Measurements from ENCODE around the gene CDK4.
"Not testable (repeated sequence)": the region's sequence is repeated elsewhere in the genome, so short reads cannot be mapped to it uniquely, and the experiment has no call there.

Gene CDK4

GRCh38 chr12:57715786-57716185, 36.3 kb downstream of the CDK4 start:
- Mint-ChIP-seq H3K4me1 (ENCODE audit: low read depth) (no peaks in the 10 kb centered on the region), H3K27ac (no peak overlapping the region), H3K36me3 (ENCODE audit: low read depth) (peaks cover 35% of the 10 kb centered on the region), H3K9me3 (peaks cover 4% of the 10 kb centered on the region), H3K4me3 (no peak overlapping the region), H3K27me3 (ENCODE audit: low read depth) (no peaks in the 10 kb centered on the region)

DNA sequence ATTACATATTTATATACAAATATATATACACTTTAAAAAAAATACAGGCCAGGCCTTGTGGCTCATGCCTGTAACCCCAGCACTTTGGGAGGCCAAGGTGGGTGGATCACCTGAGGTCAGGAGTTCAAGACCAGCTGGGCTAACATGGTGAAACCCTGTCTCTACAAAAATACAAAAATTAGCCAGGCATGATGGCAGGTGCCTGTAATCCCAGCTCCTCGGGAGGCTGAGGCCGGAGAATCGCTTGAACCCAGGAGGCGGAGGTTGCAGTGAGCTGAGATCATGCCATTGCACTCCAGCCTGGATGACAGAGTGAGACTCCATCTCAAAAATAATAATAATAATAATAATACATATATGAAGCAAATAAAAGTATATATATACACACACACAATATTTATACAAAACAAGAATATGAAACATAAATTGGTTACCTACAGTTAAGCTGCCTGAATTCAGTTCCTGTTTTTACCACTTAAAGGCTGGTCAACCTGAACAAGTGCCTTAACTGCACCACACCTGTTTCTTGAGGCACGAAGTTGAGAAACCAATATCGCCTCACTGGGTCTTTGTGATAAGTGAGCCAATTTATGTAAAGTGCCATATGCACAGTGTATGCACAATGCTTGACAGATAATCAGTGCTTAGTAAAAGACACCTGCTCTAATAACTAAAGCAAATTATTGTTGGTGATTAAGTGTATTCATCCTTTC, 36.9 kb downstream of the CDK4 start:
- H3K27me3 Mint-ChIP-seq (ENCODE audit: low read depth); H3K4me3 Mint-ChIP-seq; H3K9me3 Mint-ChIP-seq; H3K27ac Mint-ChIP-seq; H3K4me1 Mint-ChIP-seq (ENCODE audit: low read depth): not testable (repeated sequence)
- peaks cover 33% of the 10 kb centered on the region for H3K36me3 Mint-ChIP-seq (ENCODE audit: low read depth)

DNA sequence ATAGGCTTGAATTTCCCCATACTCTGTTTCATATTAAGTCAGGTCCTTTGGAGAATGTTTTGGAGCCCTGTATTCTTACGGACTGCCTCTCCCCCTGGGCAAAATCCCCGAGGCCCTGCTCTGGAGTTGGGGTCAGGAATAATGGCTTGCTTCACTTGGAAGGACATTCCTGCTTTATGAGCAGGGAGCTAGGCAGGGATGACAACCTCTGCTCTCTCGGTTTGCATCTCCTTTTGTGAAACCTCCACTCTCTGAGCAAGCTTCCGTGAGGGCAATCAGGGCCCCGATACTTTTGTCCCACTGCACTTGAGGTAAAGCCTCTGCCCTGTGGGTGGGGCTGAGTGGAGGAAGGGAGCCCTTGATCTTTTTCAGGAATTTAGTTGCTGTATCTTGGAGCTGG, 38.9 kb downstream of the CDK4 start:
- H3K36me3 Mint-ChIP-seq (ENCODE audit: low read depth): peaks cover 29% of the 10 kb centered on the region
- H3K4me3 Mint-ChIP-seq: no peak overlapping the region
- H3K9me3 Mint-ChIP-seq: peaks cover 4% of the 10 kb centered on the region
- H3K27ac Mint-ChIP-seq: no peak overlapping the region
- H3K4me1 Mint-ChIP-seq (ENCODE audit: low read depth): no peaks in the 10 kb centered on the region
- no peaks in the 10 kb centered on the region for H3K27me3 Mint-ChIP-seq (ENCODE audit: low read depth)

- H3K27me3 Mint-ChIP-seq (ENCODE audit: low read depth): no peaks in the 10 kb centered on the region
- no peak overlapping the region for H3K4me3 Mint-ChIP-seq
- no peak overlapping the region for H3K27ac Mint-ChIP-seq
- no peaks in the 10 kb centered on the region for H3K4me1 Mint-ChIP-seq (ENCODE audit: low read depth)
- peaks cover 4% of the 10 kb centered on the region for H3K9me3 Mint-ChIP-seq
- peaks cover 26% of the 10 kb centered on the region for H3K36me3 Mint-ChIP-seq (ENCODE audit: low read depth)
Measured at GRCh38 chr12:57712701-57713100, 39.4 kb downstream of the CDK4 start.

DNA sequence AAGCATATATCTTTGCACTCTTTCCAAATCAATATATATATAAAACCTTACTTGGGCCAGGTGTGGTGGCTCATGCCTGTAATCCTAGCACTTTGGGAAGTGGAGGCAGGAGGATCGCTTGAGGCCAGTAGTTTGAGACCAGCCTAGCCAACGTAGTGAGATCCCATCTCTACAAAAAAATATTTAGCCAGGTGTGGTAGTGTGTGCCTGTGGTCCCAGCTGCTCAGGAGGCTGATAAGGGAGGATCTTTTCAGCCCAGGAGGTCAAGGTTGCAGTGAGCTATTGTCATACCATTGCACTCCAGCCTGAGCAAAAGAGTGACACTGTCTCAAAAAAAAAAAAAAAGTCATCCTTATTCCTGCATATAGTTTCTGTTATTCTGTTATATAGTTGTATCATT, 43.8 kb downstream of the CDK4 start:
- H3K36me3 Mint-ChIP-seq (ENCODE audit: low read depth): peaks cover 45% of the 10 kb centered on the region
- no peak overlapping the region for H3K4me3 Mint-ChIP-seq
- H3K27me3 Mint-ChIP-seq (ENCODE audit: low read depth): no peaks in the 10 kb centered on the region
- H3K4me1 Mint-ChIP-seq (ENCODE audit: low read depth): no peaks in the 10 kb centered on the region
- no peak overlapping the region for H3K27ac Mint-ChIP-seq
- peaks cover 9% of the 10 kb centered on the region for H3K9me3 Mint-ChIP-seq

DNA sequence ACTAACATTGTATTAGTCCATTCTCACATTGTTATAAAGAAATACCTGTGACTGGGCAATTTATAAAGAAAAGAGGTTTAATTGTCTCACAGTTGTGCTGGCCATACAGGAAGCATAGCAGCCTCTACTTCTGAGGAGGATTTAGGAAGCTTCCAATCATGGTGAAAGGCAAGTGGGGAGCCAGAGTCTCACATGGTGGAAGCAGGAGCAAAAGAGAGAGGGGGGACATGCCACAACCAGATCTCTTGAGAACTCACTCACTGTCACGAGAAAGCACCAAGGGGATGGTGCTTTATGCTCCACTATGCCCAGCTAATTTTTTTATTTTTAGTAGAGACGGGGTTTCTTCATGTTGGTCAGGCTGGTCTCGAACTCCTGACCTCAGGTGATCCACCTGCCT, 44.9 kb downstream of the CDK4 start:
- Mint-ChIP-seq H3K36me3 (ENCODE audit: low read depth) (peaks cover 51% of the 10 kb centered on the region), H3K27ac (no peak overlapping the region), H3K27me3 (ENCODE audit: low read depth) (no peaks in the 10 kb centered on the region), H3K4me1 (ENCODE audit: low read depth) (no peaks in the 10 kb centered on the region), H3K9me3 (peaks cover 9% of the 10 kb centered on the region), H3K4me3 (no peak overlapping the region)

- Mint-ChIP-seq H3K27ac (no peak overlapping the region), H3K27me3 (ENCODE audit: low read depth) (no peaks in the 10 kb centered on the region), H3K4me3 (no peak overlapping the region)
Measured at GRCh38 chr12:57700317-57700716, 51.8 kb downstream of the CDK4 start.

GRCh38 chr12:57698414-57698813, 53.7 kb downstream of the CDK4 start:
- Mint-ChIP-seq H3K4me1 (ENCODE audit: low read depth) (peaks cover 6% of the 10 kb centered on the region), H3K4me3 (no peak overlapping the region)

More at GRCh38 chr12:57700317-57700716, 51.8 kb downstream of the CDK4 start:
- H3K36me3 Mint-ChIP-seq (ENCODE audit: low read depth): peaks cover 68% of the 10 kb centered on the region
- peaks cover 6% of the 10 kb centered on the region for H3K4me1 Mint-ChIP-seq (ENCODE audit: low read depth)
- H3K9me3 Mint-ChIP-seq: peaks cover 5% of the 10 kb centered on the region

More at GRCh38 chr12:57698414-57698813, 53.7 kb downstream of the CDK4 start:
- no peaks in the 10 kb centered on the region for H3K27me3 Mint-ChIP-seq (ENCODE audit: low read depth)
- no peak overlapping the region for H3K27ac Mint-ChIP-seq
- H3K9me3 Mint-ChIP-seq: no peaks in the 10 kb centered on the region
- peaks cover 53% of the 10 kb centered on the region for H3K36me3 Mint-ChIP-seq (ENCODE audit: low read depth)

Measured in T-helper 1 cell treated with Interleukin-12 subunit alpha and Interleukin-12 subunit beta and Interleukin-4 antibody, amounts not matched to agents 30 μg/mL and 1 μg/mL, for 36 hours (primary cell).